HEK293 (cell line): ENCODE measurements around the gene PPP1CA.

Experiments
- HOXD13 ChIP-seq: sonication (generic); formaldehyde crosslinking; IDR thresholded peaks from 2 replicates; pipeline ENCODE4 v1.8.0; 2022; ENCODE audit warnings: missing genetic modification reagents, borderline replicate concordance
- SALL2 ChIP-seq: fragments of 450-650 bp; formaldehyde crosslinking; IDR thresholded peaks from 2 replicates; pipeline ENCODE4 v1.5.0; 2017; ENCODE audit warnings: missing biosample characterization, mild to moderate bottlenecking, missing genetic modification characterization, borderline replicate concordance
- SP3 ChIP-seq: fragments of 450-650 bp; formaldehyde crosslinking; IDR thresholded peaks from 2 replicates; pipeline ENCODE4 v1.5.1; 2016; ENCODE audit warnings: missing biosample characterization, missing genetic modification characterization
- SP7 ChIP-seq: fragments of 450-650 bp; formaldehyde crosslinking; IDR thresholded peaks from 2 replicates; pipeline ENCODE4 v1.5.1; 2016; ENCODE audit warnings: missing biosample characterization, missing genetic modification characterization
- TCF7L2 ChIP-seq: IDR thresholded peaks from 2 replicates; pipeline ENCODE4 v1.6.1; 2011; ENCODE audit warnings: low read depth, mild to moderate bottlenecking, inconsistent platforms, low read length, moderate library complexity, borderline replicate concordance
- ZEB2 ChIP-seq: fragments of 450-650 bp; formaldehyde crosslinking; IDR thresholded peaks from 2 replicates; pipeline ENCODE4 v1.5.1; 2016; ENCODE audit warnings: missing biosample characterization, missing genetic modification characterization
- ZNF133 ChIP-seq: fragments of 450-650 bp; formaldehyde crosslinking; IDR thresholded peaks from 2 replicates; pipeline ENCODE4 v1.5.1; 2016; ENCODE audit warnings: missing biosample characterization, missing genetic modification characterization
- ZNF174 ChIP-seq: fragments of 450-650 bp; formaldehyde crosslinking; IDR thresholded peaks from 2 replicates; pipeline ENCODE4 v1.5.0; 2017; ENCODE audit warnings: missing biosample characterization, mild to moderate bottlenecking, missing genetic modification characterization
- ZNF184 ChIP-seq: fragments of 450-650 bp; IDR thresholded peaks from 2 replicates; pipeline ENCODE4 v1.5.1; 2018; ENCODE audit warnings: missing biosample characterization, mild to moderate bottlenecking, missing genetic modification characterization
- ZNF214 ChIP-seq: fragments of 450-650 bp; formaldehyde crosslinking; IDR thresholded peaks from 2 replicates; pipeline ENCODE4 v1.5.1; 2017; ENCODE audit warnings: missing biosample characterization, mild to moderate bottlenecking, missing genetic modification characterization, borderline replicate concordance
- ZNF416 ChIP-seq: fragments of 450-650 bp; formaldehyde crosslinking; IDR thresholded peaks from 2 replicates; pipeline ENCODE4 v1.5.1; 2016; ENCODE audit warnings: missing biosample characterization, missing genetic modification characterization
- ZNF548 ChIP-seq: fragments of 450-650 bp; formaldehyde crosslinking; IDR thresholded peaks from 2 replicates; pipeline ENCODE4 v1.5.1; 2016; ENCODE audit warnings: missing biosample characterization, missing genetic modification characterization
- ZNF549 ChIP-seq: fragments of 450-650 bp; IDR thresholded peaks from 2 replicates; pipeline ENCODE4 v1.5.1; 2018; ENCODE audit warnings: missing biosample characterization, missing genetic modification characterization, mild to moderate bottlenecking, inconsistent platforms, moderate library complexity
- ZNF561 ChIP-seq: fragments of 450-650 bp; IDR thresholded peaks from 2 replicates; pipeline ENCODE4 v1.5.1; 2018; ENCODE audit warnings: missing biosample characterization, missing genetic modification characterization, borderline replicate concordance
- ZNF660 ChIP-seq: fragments of 450-650 bp; IDR thresholded peaks from 2 replicates; pipeline ENCODE4 v1.5.1; 2018; ENCODE audit warnings: missing biosample characterization, mild to moderate bottlenecking, missing genetic modification characterization
- ZNF664 ChIP-seq: fragments of 450-650 bp; formaldehyde crosslinking; IDR thresholded peaks from 2 replicates; pipeline ENCODE4 v1.5.1; 2016; ENCODE audit warnings: missing biosample characterization, missing genetic modification characterization
- ZNF791 ChIP-seq: fragments of 450-650 bp; formaldehyde crosslinking; IDR thresholded peaks from 2 replicates; pipeline ENCODE4 v1.5.1; 2016; ENCODE audit warnings: missing biosample characterization, missing genetic modification characterization
- ZNF837 ChIP-seq: fragments of 450-650 bp; formaldehyde crosslinking; IDR thresholded peaks from 2 replicates; pipeline ENCODE4 v1.5.1; 2016; ENCODE audit warnings: missing biosample characterization, missing genetic modification characterization
- ZXDB ChIP-seq: fragments of 450-650 bp; formaldehyde crosslinking; IDR thresholded peaks from 2 replicates; pipeline ENCODE4 v1.5.1; 2016; ENCODE audit warnings: missing biosample characterization, missing genetic modification characterization
- TF ChIP-seq, protein P1 (sequence below): fragments of 450-650 bp; formaldehyde crosslinking; IDR thresholded peaks from 2 replicates; pipeline ENCODE4 v1.5.1; 2016; ENCODE audit warnings: missing biosample characterization, missing genetic modification characterization
- TF ChIP-seq, protein P2 (sequence below): fragments of 450-650 bp; formaldehyde crosslinking; IDR thresholded peaks from 2 replicates; pipeline ENCODE4 v1.5.1; 2016; ENCODE audit warnings: missing biosample characterization, missing genetic modification characterization
- TF ChIP-seq, protein P3 (sequence below): fragments of 450-650 bp; formaldehyde crosslinking; IDR thresholded peaks from 2 replicates; pipeline ENCODE4 v1.5.1; 2017; ENCODE audit warnings: missing biosample characterization, missing genetic modification characterization
- TF ChIP-seq, protein P4 (sequence below): fragments of 450-650 bp; formaldehyde crosslinking; IDR thresholded peaks from 2 replicates; pipeline ENCODE4 v1.5.1; 2016; ENCODE audit warnings: missing biosample characterization, missing genetic modification characterization, borderline replicate concordance
- TF ChIP-seq, protein P5 (sequence below): fragments of 450-650 bp; formaldehyde crosslinking; IDR thresholded peaks from 2 replicates; pipeline ENCODE4 v1.5.1; 2016; ENCODE audit warnings: missing biosample characterization, missing genetic modification characterization
- TF ChIP-seq, protein P6 (sequence below): IDR thresholded peaks from 2 replicates; pipeline ENCODE4 v1.6.1; 2011; ENCODE audit warnings: mild to moderate bottlenecking, low read depth, low read length, borderline replicate concordance
- TF ChIP-seq, protein P7 (sequence below): fragments of 450-650 bp; formaldehyde crosslinking; IDR thresholded peaks from 2 replicates; pipeline ENCODE4 v1.5.1; 2016; ENCODE audit warnings: missing biosample characterization, missing genetic modification characterization, low read depth
- TF ChIP-seq, protein P8 (sequence below): fragments of 450-650 bp; formaldehyde crosslinking; IDR thresholded peaks from 2 replicates; pipeline ENCODE4; 2016; ENCODE audit warnings: missing biosample characterization, missing genetic modification characterization
- TF ChIP-seq, protein P9 (sequence below): fragments of 450-650 bp; formaldehyde crosslinking; IDR thresholded peaks from 2 replicates; pipeline ENCODE4 v1.5.1; 2016; ENCODE audit warnings: missing biosample characterization, missing genetic modification characterization

Gene PPP1CA

DNA sequence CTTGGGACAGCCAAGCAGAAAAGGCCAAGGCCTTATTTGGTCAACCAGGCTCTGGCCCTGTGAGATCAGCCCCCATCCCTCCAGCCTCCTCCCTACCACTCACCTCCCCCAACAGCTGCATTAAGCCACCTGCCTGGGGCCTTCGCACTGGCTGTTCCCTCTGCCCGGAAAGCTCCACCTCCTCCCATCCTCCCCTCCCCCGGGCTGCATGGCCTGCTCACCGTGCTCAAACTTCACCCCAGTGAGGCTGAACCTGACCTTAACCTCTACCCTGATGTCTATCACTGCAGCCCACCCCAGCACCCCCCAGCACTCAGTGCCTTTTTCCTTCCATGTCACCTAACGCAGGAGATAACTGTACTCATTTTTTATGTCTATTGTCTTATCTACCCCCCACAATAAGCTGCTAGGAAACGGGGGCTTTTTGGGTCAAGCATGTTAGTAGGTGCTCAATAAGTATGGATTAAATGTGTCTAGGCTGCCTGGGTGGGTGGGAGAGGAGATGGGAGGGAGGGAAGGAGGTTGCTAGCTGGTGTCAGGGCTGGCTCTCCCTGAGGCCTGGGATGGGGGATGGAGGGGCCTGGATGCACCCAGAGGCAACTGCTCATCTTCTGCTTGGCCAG, 34.9 kb upstream of the PPP1CA start (continued):
- TF ChIP-seq ZNF660 (tag by site-specific recombination) (no peak), ZNF174 (no peak), SP3 (peak; percentile 54), ZXDB (tag by site-specific recombination) (0 out of 2 replicates have a peak, but pooled peaks have one; percentile 30), ZNF791 (no peak), ZNF416 (no peak), ZNF664 (tag by site-specific recombination) (peak; percentile 80), TCF7L2 (no peak), ZNF561 (no peak), ZNF548 (tag by site-specific recombination) (no peak), HOXD13 (CRISPR knock-in tag) (no peak), SALL2 (tag by site-specific recombination) (no peak), ZNF184 (no peak), ZNF837 (tag by site-specific recombination) (no peak), ZNF214 (tag by site-specific recombination) (no peak), ZNF133 (no peak), SP7 (tag by site-specific recombination) (peak; percentile 77), ZEB2 (tag by site-specific recombination) (no peak), ZNF549 (no peak)
- TF ChIP-seq, protein P1, sequence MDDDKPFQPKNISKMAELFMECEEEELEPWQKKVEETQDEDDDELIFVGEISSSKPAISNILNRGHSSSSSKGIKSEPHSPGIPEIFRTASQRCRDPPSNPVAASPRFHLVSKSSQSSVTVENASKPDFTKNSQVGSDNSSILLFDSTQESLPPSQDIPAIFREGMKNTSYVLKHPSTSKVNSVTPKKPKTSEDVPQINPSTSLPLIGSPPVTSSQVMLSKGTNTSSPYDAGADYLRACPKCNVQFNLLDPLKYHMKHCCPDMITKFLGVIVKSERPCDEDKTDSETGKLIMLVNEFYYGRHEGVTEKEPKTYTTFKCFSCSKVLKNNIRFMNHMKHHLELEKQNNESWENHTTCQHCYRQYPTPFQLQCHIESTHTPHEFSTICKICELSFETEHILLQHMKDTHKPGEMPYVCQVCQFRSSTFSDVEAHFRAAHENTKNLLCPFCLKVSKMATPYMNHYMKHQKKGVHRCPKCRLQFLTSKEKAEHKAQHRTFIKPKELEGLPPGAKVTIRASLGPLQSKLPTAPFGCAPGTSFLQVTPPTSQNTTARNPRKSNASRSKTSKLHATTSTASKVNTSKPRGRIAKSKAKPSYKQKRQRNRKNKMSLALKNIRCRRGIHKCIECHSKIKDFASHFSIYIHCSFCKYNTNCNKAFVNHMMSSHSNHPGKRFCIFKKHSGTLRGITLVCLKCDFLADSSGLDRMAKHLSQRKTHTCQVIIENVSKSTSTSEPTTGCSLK: no peak
- TF ChIP-seq, protein P2, sequence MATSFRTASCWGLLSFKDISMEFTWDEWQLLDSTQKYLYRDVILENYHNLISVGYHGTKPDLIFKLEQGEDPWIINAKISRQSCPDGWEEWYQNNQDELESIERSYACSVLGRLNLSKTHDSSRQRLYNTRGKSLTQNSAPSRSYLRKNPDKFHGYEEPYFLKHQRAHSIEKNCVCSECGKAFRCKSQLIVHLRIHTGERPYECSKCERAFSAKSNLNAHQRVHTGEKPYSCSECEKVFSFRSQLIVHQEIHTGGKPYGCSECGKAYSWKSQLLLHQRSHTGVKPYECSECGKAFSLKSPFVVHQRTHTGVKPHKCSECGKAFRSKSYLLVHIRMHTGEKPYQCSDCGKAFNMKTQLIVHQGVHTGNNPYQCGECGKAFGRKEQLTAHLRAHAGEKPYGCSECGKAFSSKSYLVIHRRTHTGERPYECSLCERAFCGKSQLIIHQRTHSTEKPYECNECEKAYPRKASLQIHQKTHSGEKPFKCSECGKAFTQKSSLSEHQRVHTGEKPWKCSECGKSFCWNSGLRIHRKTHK (tag by site-specific recombination): no peak
- TF ChIP-seq, protein P3, sequence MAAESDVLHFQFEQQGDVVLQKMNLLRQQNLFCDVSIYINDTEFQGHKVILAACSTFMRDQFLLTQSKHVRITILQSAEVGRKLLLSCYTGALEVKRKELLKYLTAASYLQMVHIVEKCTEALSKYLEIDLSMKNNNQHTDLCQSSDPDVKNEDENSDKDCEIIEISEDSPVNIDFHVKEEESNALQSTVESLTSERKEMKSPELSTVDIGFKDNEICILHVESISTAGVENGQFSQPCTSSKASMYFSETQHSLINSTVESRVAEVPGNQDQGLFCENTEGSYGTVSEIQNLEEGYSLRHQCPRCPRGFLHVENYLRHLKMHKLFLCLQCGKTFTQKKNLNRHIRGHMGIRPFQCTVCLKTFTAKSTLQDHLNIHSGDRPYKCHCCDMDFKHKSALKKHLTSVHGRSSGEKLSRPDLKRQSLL: no peak
- TF ChIP-seq, protein P4, sequence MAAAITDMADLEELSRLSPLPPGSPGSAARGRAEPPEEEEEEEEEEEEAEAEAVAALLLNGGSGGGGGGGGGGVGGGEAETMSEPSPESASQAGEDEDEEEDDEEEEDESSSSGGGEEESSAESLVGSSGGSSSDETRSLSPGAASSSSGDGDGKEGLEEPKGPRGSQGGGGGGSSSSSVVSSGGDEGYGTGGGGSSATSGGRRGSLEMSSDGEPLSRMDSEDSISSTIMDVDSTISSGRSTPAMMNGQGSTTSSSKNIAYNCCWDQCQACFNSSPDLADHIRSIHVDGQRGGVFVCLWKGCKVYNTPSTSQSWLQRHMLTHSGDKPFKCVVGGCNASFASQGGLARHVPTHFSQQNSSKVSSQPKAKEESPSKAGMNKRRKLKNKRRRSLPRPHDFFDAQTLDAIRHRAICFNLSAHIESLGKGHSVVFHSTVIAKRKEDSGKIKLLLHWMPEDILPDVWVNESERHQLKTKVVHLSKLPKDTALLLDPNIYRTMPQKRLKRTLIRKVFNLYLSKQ (tag by site-specific recombination): no peak
- TF ChIP-seq, protein P5, sequence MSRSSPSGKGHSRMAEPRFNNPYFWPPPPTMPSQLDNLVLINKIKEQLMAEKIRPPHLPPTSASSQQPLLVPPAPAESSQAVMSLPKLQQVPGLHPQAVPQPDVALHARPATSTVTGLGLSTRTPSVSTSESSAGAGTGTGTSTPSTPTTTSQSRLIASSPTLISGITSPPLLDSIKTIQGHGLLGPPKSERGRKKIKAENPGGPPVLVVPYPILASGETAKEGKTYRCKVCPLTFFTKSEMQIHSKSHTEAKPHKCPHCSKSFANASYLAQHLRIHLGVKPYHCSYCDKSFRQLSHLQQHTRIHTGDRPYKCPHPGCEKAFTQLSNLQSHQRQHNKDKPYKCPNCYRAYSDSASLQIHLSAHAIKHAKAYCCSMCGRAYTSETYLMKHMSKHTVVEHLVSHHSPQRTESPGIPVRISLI (tag by site-specific recombination): no peak
- TF ChIP-seq, protein P6, sequence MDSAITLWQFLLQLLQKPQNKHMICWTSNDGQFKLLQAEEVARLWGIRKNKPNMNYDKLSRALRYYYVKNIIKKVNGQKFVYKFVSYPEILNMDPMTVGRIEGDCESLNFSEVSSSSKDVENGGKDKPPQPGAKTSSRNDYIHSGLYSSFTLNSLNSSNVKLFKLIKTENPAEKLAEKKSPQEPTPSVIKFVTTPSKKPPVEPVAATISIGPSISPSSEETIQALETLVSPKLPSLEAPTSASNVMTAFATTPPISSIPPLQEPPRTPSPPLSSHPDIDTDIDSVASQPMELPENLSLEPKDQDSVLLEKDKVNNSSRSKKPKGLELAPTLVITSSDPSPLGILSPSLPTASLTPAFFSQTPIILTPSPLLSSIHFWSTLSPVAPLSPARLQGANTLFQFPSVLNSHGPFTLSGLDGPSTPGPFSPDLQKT: no peak
- TF ChIP-seq, protein P7, sequence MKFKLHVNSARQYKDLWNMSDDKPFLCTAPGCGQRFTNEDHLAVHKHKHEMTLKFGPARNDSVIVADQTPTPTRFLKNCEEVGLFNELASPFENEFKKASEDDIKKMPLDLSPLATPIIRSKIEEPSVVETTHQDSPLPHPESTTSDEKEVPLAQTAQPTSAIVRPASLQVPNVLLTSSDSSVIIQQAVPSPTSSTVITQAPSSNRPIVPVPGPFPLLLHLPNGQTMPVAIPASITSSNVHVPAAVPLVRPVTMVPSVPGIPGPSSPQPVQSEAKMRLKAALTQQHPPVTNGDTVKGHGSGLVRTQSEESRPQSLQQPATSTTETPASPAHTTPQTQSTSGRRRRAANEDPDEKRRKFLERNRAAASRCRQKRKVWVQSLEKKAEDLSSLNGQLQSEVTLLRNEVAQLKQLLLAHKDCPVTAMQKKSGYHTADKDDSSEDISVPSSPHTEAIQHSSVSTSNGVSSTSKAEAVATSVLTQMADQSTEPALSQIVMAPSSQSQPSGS (tag by site-specific recombination): no peak
- TF ChIP-seq, protein P8, sequence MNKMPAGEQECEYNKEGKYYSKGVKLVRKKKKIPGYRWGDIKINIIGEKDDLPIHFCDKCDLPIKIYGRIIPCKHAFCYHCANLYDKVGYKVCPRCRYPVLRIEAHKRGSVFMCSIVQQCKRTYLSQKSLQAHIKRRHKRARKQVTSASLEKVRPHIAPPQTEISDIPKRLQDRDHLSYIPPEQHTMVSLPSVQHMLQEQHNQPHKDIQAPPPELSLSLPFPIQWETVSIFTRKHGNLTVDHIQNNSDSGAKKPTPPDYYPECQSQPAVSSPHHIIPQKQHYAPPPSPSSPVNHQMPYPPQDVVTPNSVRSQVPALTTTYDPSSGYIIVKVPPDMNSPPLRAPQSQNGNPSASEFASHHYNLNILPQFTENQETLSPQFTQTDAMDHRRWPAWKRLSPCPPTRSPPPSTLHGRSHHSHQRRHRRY: no peak
- TF ChIP-seq, protein P9, sequence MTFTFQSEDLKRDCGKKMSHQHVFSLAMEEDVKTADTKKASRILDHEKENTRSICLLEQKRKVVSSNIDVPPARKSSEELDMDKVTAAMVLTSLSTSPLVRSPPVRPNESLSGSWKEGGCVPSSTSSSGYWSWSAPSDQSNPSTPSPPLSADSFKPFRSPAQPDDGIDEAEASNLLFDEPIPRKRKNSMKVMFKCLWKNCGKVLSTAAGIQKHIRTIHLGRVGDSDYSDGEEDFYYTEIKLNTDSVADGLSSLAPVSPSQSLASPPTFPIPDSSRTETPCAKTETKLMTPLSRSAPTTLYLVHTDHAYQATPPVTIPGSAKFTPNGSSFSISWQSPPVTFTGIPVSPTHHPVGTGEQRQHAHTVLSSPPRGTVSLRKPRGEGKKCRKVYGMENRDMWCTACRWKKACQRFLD (tag by site-specific recombination): no peak
